ENCODE results near the gene LOC101059915.

Gene LOC101059915

DNA sequence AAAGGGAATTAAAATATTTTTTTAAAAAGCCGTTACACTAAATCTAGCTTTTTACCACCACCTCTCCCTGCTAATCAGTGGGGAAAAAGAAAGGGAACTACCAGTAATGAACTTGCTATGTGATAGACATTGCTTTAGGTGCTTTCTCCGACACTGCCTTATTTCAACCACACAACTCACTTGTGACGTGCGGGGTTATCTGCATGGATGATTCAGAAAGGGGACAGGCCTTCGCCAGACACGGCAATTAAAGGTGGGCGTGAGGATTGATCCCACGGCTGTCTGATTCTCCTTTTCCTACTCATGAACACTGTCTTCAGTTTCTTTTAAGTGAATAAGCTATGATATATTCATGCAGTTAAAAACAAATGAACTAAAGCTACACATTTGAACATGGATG, 48.2 kb upstream of the LOC101059915 start:
- Histone ChIP-seq H3K4me1 (ENCODE audit: control insufficient read depth, insufficient read depth, low read length) (peaks cover 48% of the 10 kb centered on the region), H3K27ac (ENCODE audit: control insufficient read depth, insufficient read depth) (peak overlapping the region; percentile 90), H3K79me2 (ENCODE audit: control insufficient read depth, insufficient read depth, low read length) (peaks cover 22% of the 10 kb centered on the region), H2AFZ (ENCODE audit: control insufficient read depth, low read depth, low read length) (no peak overlapping the region), H3K4me2 (ENCODE audit: control insufficient read depth, insufficient read depth) (peak overlapping the region; percentile 80), H3K9ac (ENCODE audit: control insufficient read depth, insufficient read depth, low read length) (peak overlapping the region; percentile 65), H3K9me3 (replicated peaks; ENCODE audit: control insufficient read depth, insufficient read depth, low read length) (no peaks in the 10 kb centered on the region; the same call in 1 of the 3 replicates), H3K27me3 (replicated peaks in 1 of 2; ENCODE audit: control insufficient read depth in 2 of 2, insufficient read depth in 2 of 2, low read length in 1 of 2) (no peaks in the 10 kb centered on the region), H3K36me3 (ENCODE audit: control insufficient read depth in 2 of 2, insufficient read depth in 2 of 2, low read length in 1 of 2) (peaks cover 0 to 3% of the 10 kb centered on the region in 2 experiments; a peak in 2 of 4 replicates), H4K20me1 (ENCODE audit: control insufficient read depth, insufficient read depth) (no peaks in the 10 kb centered on the region), H3K4me3 (no peak overlapping the region)
- DNase-seq (ENCODE audit: low read depth, low spot score) (no peak), FAIRE-seq (no peak), ATAC-seq (peak; percentile 39)
- in situ Hi-C loops (cut with MboI) (loop anchor here (5.0 kb wide), 1 partner anchor 33 kb away; no protein-coding TSS in a partner anchor), intact Hi-C loops (cut with micrococcal nuclease; ENCODE audit: unreplicated experiment) (loop anchor here (5.0 kb wide), 1 partner anchor 77 kb away; no protein-coding TSS in a partner anchor)
- SMC1A ChIA-PET (ENCODE audit: uncharacterized antibody, unreplicated experiment) = interaction anchor here (0.6 to 9.3 kb wide), 11 partner anchors 10 to 104 kb away, joined by 3 to 119 read pairs (median 4); partner anchors contain the start of gene OGT
- 56% methylated on average over 8 of the region's 8 CpGs for WGBS (ENCODE audit: insufficient coverage, insufficient replicate concordance, low lambda C conversion rate, missing lambda C conversion rate)
- POLR2A ChIA-PET = interaction anchor here (1.5 to 2.4 kb wide), 4 partner anchors 10 to 85 kb away, joined by 4 to 10 read pairs (median 8); no protein-coding TSS in a partner anchor
- BruUV-seq (replicated peaks) = no TSS peak
- RAD21 ChIA-PET (ENCODE audit: unreplicated experiment) = interaction anchor here (0.9 to 3.8 kb wide), 9 partner anchors 14 to 88 kb away, joined by 3 to 24 read pairs (median 9); no protein-coding TSS in a partner anchor
- CTCF ChIA-PET = interaction anchor here (0.7 to 3.4 kb wide), 8 partner anchors 8 to 106 kb away, joined by 3 to 24 read pairs (median 4); no protein-coding TSS in a partner anchor
- no peak for TF ChIP-seq LARP7 (IDR thresholded peaks at IDR 0.05)
- TF ChIP-seq KLF5 (IDR thresholded peaks at IDR 0.05; ENCODE audit: partially characterized antibody) = no peak
- TF ChIP-seq MEF2B (IDR thresholded peaks at IDR 0.05; ENCODE audit: partially characterized antibody, poor library complexity, severe bottlenecking) = peak; percentile 52
- TF ChIP-seq MXI1 (IDR thresholded peaks at IDR 0.05; ENCODE audit: low read depth, low read length) = peak; percentile 40; the same call in 1 of the 2 replicates
- peak; percentile 93 for TF ChIP-seq MTA2 (IDR thresholded peaks at IDR 0.05; ENCODE audit: low read depth)
- TF ChIP-seq IKZF2 (IDR thresholded peaks at IDR 0.05) = peak; percentile 77 to 80; a peak in 3 of 4 replicates
- TF ChIP-seq CBFB (IDR thresholded peaks at IDR 0.05; ENCODE audit: low read depth) = 0 out of 2 replicates have a peak, but pooled peaks have one; percentile 19
- TF ChIP-seq, protein P1, sequence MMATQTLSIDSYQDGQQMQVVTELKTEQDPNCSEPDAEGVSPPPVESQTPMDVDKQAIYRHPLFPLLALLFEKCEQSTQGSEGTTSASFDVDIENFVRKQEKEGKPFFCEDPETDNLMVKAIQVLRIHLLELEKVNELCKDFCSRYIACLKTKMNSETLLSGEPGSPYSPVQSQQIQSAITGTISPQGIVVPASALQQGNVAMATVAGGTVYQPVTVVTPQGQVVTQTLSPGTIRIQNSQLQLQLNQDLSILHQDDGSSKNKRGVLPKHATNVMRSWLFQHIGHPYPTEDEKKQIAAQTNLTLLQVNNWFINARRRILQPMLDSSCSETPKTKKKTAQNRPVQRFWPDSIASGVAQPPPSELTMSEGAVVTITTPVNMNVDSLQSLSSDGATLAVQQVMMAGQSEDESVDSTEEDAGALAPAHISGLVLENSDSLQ (IDR thresholded peaks at IDR 0.05) = peak; percentile 59; the same call in 1 of the 2 replicates
- no peak for TF ChIP-seq CBX5 (IDR thresholded peaks at IDR 0.05; ENCODE audit: low read depth)
- TF ChIP-seq, protein P2, sequence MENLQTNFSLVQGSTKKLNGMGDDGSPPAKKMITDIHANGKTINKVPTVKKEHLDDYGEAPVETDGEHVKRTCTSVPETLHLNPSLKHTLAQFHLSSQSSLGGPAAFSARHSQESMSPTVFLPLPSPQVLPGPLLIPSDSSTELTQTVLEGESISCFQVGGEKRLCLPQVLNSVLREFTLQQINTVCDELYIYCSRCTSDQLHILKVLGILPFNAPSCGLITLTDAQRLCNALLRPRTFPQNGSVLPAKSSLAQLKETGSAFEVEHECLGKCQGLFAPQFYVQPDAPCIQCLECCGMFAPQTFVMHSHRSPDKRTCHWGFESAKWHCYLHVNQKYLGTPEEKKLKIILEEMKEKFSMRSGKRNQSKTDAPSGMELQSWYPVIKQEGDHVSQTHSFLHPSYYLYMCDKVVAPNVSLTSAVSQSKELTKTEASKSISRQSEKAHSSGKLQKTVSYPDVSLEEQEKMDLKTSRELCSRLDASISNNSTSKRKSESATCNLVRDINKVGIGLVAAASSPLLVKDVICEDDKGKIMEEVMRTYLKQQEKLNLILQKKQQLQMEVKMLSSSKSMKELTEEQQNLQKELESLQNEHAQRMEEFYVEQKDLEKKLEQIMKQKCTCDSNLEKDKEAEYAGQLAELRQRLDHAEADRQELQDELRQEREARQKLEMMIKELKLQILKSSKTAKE (IDR thresholded peaks at IDR 0.05; ENCODE audit: low read depth, poor library complexity, severe bottlenecking) = peak; percentile 96
- TF ChIP-seq EED (IDR thresholded peaks at IDR 0.05; ENCODE audit: low read depth) = peak; percentile 55
- TF ChIP-seq BCL11A (IDR thresholded peaks at IDR 0.05; ENCODE audit: low read depth, low read length) = peak; percentile 74; the same call in 1 of the 2 replicates
- TF ChIP-seq BHLHE40 (IDR thresholded peaks at IDR 0.05; ENCODE audit: borderline replicate concordance in 1 of 2, low read depth in 2 of 2, low read length in 1 of 2) = peak in 1 of 2 experiments; percentile 53; a peak in 1 of 4 replicates
- TF ChIP-seq PML (IDR thresholded peaks at IDR 0.05; ENCODE audit: low read length) = no peak
- peak; percentile 35 for TF ChIP-seq SP1 (IDR thresholded peaks at IDR 0.05; ENCODE audit: low read depth, low read length)
- TF ChIP-seq DPF2 (IDR thresholded peaks at IDR 0.05) = 0 out of 2 replicates have a peak, but pooled peaks have one; percentile 11
- TF ChIP-seq TCF3 (IDR thresholded peaks at IDR 0.05; ENCODE audit: borderline replicate concordance, insufficient read depth, low read depth, low read length) = no peak
- peak; percentile 75 for TF ChIP-seq TCF12 (IDR thresholded peaks at IDR 0.05; ENCODE audit: low read depth, low read length)
- 0 out of 2 replicates have a peak, but pooled peaks have one; percentile 41 for TF ChIP-seq NR2F1 (conservative IDR thresholded peaks at IDR 0.05)
- TF ChIP-seq PAX5 (IDR thresholded peaks at IDR 0.05; ENCODE audit: borderline replicate concordance, low read depth, low read length) = peak; percentile 87
- no peak for TF ChIP-seq GATAD2B (conservative IDR thresholded peaks at IDR 0.05; ENCODE audit: low read depth)
